ENCODE results near the gene FOLH1.

DNA sequence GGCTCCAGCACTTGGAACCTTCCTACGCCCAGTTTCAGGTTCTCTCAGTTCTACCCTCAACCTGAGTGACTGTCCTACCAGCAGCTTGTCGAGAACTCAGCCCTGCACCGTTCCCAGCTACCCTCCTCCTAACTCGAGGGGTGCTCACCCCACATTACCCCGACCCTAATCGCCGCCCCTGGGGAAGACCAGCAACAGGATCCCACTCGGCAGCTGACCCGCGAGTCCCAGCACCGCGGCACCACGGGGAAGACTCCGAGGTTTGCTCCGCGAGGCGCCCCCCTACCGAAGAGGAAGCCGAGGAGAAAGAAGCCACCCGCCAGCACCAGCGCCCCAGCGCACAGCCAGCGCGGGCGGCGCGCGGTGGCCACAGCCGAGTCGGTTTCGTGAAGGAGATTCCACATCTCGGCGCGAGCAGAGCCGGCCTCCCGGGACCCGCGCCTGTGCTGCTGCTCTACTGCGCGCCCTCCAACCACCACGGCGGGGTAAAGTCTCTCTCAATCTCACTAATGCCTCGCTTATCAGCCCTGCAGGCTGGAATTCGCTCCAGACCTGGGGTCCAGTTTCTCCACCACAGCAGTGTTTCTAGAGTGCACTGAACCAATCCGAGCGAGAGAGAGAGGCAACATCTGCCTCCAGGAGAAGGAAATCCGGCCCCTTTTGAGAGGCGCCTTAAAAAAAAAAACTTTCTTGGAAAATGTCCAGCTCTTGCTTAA, at the start of gene FOLH1:
- TF ChIP-seq, protein P1, sequence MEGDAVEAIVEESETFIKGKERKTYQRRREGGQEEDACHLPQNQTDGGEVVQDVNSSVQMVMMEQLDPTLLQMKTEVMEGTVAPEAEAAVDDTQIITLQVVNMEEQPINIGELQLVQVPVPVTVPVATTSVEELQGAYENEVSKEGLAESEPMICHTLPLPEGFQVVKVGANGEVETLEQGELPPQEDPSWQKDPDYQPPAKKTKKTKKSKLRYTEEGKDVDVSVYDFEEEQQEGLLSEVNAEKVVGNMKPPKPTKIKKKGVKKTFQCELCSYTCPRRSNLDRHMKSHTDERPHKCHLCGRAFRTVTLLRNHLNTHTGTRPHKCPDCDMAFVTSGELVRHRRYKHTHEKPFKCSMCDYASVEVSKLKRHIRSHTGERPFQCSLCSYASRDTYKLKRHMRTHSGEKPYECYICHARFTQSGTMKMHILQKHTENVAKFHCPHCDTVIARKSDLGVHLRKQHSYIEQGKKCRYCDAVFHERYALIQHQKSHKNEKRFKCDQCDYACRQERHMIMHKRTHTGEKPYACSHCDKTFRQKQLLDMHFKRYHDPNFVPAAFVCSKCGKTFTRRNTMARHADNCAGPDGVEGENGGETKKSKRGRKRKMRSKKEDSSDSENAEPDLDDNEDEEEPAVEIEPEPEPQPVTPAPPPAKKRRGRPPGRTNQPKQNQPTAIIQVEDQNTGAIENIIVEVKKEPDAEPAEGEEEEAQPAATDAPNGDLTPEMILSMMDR (IDR thresholded peaks at IDR 0.05; ENCODE audit: control extremely low read depth in 1 of 3, insufficient read depth in 1 of 3, low read depth in 1 of 3, low read length in 3 of 3), result no peak
- TF ChIP-seq POLR2A (IDR thresholded peaks at IDR 0.05; ENCODE audit: control extremely low read depth in 1 of 2, low read depth in 2 of 2, low read length in 2 of 2) (no peak), ZNF274 (IDR thresholded peaks at IDR 0.05; ENCODE audit: borderline replicate concordance, extremely low read depth, low read length) (no peak), KDM5A (IDR thresholded peaks at IDR 0.05; ENCODE audit: low read length) (no peak), CBX8 (IDR thresholded peaks at IDR 0.05; ENCODE audit: borderline replicate concordance, low read depth, low read length) (no peak), SUZ12 (IDR thresholded peaks at IDR 0.05; ENCODE audit: low read length) (no peak), YY1 (IDR thresholded peaks at IDR 0.05; ENCODE audit: low read depth, low read length) (no peak), EZH2 (IDR thresholded peaks at IDR 0.05; ENCODE audit: low read depth, low read length, severe bottlenecking) (no peak)
- TF ChIP-seq, protein P2, sequence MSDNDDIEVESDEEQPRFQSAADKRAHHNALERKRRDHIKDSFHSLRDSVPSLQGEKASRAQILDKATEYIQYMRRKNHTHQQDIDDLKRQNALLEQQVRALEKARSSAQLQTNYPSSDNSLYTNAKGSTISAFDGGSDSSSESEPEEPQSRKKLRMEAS (IDR thresholded peaks at IDR 0.05), result no peak

All from H1 (cell line).